Activated CD4-positive, alpha-beta memory T cell treated with anti-CD3 and anti-CD28 coated beads, Interleukin-2, amount 10 ng/mL, durations not matched to agents 7 days and 5 days (primary cell): ENCODE measurements around the gene STK33. TPM values are rescaled to one million over a fixed set of nuclear protein-coding genes. Genes with fewer than 3 reads are reported as not detected.
"Not testable (repeated sequence)": the region's sequence is repeated elsewhere in the genome, so short reads cannot be mapped to it uniquely, and the experiment has no call there.

ENCODE experiments used
- CTCF ChIA-PET: fragments of 350-600 bp; sonication (Branson Sonifier 250); formaldehyde crosslinking; loops from one replicate; lab custom pipeline; 2021; ENCODE audit warnings: antibody characterized with exemption, inconsistent platforms; lab: Charles Lee
- POLR2A ChIA-PET: fragments of 350-600 bp; sonication (Branson Sonifier 250); formaldehyde crosslinking; loops from one replicate; lab custom pipeline; 2021; ENCODE audit warnings: antibody characterized with exemption; lab: Charles Lee
- DNase-seq: peaks from one replicate; pipeline ENCODE4 v3.0.0-alpha.2; 2020
- H3K27ac Mint-ChIP-seq: one replicate; pipeline ENCODE4 v1.8.0; 2021; ENCODE audit warnings: mild to moderate bottlenecking, mixed read lengths
- H3K27me3 Mint-ChIP-seq: one replicate; pipeline ENCODE4 v1.8.0; 2021; ENCODE audit warnings: mixed read lengths
- H3K36me3 Mint-ChIP-seq: one replicate; pipeline ENCODE4 v1.8.0; 2021; ENCODE audit warnings: low read depth, mixed read lengths
- H3K4me1 Mint-ChIP-seq: one replicate; pipeline ENCODE4 v1.8.0; 2021; ENCODE audit warnings: mixed read lengths
- H3K4me3 Mint-ChIP-seq: one replicate; pipeline ENCODE4 v1.8.0; 2021; ENCODE audit warnings: mild to moderate bottlenecking, mixed read lengths
- H3K9me3 Mint-ChIP-seq: one replicate; pipeline ENCODE4 v1.8.0; 2021; ENCODE audit warnings: mixed read lengths
- total RNA-seq, 2 experiments: library from RNA; stranded (reverse); gene quantifications; one replicate each; pipeline ENCODE4 v1.2.3, GENCODE V29; 2021

Gene STK33
- total RNA-seq, 2 experiments from 2014 or later = 0.18 to 0.71 TPM

DNA sequence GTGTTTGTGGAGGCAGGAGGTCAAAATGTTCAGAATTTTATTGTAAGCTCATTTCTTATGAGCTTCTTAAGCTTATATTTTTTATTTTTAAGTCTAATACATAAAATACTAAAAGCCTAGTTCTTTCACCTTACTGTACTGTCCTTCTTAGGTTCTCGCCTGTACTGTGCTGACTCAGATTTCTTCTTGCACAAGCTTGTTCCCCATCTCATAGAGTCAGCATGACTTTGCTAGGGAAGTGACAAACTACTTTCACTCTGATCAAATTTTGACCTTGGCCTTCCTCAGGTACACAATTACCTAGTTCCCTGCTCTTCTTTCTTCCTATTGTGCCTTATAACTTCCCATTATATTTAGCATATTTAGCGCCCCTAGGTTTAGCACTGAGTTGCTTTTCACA is 81.5 kb downstream of the STK33 start:
- DNase-seq = no peak
- Mint-ChIP-seq H3K27me3 (peaks cover 4% of the 10 kb centered on the region), H3K36me3 (no peaks in the 10 kb centered on the region), H3K27ac (no peak overlapping the region), H3K9me3 (no peaks in the 10 kb centered on the region), H3K4me1 (no peaks in the 10 kb centered on the region), H3K4me3 (no peak overlapping the region)
- ChIA-PET CTCF (no interaction called here), POLR2A (no interaction called here)

- H3K27ac Mint-ChIP-seq = no peak overlapping the region
- no peak overlapping the region for H3K4me3 Mint-ChIP-seq
- no peaks in the 10 kb centered on the region for H3K36me3 Mint-ChIP-seq
- no peaks in the 10 kb centered on the region for H3K4me1 Mint-ChIP-seq
- no peaks in the 10 kb centered on the region for H3K27me3 Mint-ChIP-seq
- no peaks in the 10 kb centered on the region for H3K9me3 Mint-ChIP-seq
- no peak for DNase-seq
- POLR2A ChIA-PET = no interaction called here
- CTCF ChIA-PET = no interaction called here
These were observed 90.1 kb downstream of the STK33 start for GRCh38 chr11:8503910-8504364.

GRCh38 chr11:8501836-8502235 is 92.2 kb downstream of the STK33 start:
- Mint-ChIP-seq H3K4me3 (no peak overlapping the region), H3K27ac (no peak overlapping the region), H3K4me1 (no peaks in the 10 kb centered on the region), H3K27me3 (no peaks in the 10 kb centered on the region), H3K36me3 (no peaks in the 10 kb centered on the region), H3K9me3 (no peaks in the 10 kb centered on the region)
- CTCF ChIA-PET = no interaction called here
- no peak for DNase-seq
- POLR2A ChIA-PET = no interaction called here

DNA sequence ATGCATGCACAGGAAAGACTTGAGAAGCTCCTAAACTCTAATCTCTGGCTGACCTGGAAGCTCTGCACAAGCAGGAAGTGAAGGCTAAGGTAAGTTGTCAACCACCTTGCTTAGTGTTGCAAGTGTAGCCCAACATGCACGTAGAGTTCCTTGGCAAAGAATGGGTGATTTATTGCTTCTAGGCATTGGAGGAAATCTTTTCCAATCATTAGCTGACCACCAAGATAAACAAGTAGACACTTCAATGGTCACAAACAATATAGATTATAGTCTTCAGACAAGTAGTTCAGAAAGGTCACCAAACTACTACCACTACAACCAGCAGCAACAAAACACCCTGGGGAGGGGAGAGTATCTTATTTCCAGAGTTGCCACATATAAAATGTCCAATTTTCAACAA is 105.6 kb downstream of the STK33 start:
- Mint-ChIP-seq H3K4me1 (no peaks in the 10 kb centered on the region), H3K36me3 (no peaks in the 10 kb centered on the region), H3K4me3 (no peak overlapping the region), H3K27ac (no peak overlapping the region), H3K9me3 (no peaks in the 10 kb centered on the region), H3K27me3 (peaks cover 8% of the 10 kb centered on the region)
- no peak for DNase-seq
- CTCF ChIA-PET = no interaction called here
- POLR2A ChIA-PET = no interaction called here

DNA sequence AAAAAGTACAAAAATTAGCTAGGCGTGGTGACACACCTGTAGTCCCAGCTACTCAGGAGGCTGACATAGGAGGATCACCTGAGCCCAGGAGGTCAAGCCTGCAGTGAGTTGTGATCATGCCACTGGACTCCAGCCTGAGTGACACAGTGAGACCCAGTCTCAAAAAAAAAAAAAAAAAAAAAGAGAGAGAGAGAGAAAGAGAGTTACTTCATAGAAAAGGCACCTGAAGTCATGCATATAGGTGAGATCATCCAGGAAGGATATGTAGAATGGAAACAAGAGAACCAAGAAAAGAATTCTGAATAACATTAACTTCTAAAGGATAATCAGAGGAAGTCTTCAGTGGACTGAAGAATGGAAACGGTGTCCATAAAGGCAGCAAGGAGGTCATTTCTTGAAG is 106.8 kb downstream of the STK33 start:
- Mint-ChIP-seq H3K4me3 (no peak overlapping the region), H3K9me3 (no peaks in the 10 kb centered on the region), H3K36me3 (no peaks in the 10 kb centered on the region), H3K27me3 (no peaks in the 10 kb centered on the region), H3K4me1 (no peaks in the 10 kb centered on the region), H3K27ac (no peak overlapping the region)
- ChIA-PET CTCF (no interaction called here), POLR2A (no interaction called here)
- no peak for DNase-seq

DNA sequence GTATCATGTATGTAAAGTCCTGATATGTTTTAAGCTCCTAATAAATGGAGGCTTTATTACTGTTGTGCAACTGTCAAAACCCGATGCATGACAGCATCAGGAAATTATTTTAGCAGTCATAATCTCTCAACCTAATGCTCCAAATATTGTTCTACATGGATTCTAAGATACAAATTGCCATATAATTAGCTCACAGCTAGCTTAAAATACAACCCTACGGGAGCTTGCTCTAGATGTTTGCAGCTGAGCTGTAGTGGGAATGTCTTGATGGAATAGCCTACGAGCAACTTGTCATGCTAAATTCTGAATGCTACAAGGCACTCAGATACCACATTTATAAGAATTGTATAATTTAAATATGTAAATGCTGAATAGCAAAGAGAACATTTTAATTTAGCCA is 109.8 kb downstream of the STK33 start:
- Mint-ChIP-seq H3K9me3 (no peaks in the 10 kb centered on the region), H3K36me3 (no peaks in the 10 kb centered on the region), H3K27ac (no peak overlapping the region), H3K27me3 (no peaks in the 10 kb centered on the region), H3K4me3 (no peak overlapping the region), H3K4me1 (no peaks in the 10 kb centered on the region)
- ChIA-PET POLR2A (no interaction called here), CTCF (no interaction called here)
- no peak for DNase-seq

DNA sequence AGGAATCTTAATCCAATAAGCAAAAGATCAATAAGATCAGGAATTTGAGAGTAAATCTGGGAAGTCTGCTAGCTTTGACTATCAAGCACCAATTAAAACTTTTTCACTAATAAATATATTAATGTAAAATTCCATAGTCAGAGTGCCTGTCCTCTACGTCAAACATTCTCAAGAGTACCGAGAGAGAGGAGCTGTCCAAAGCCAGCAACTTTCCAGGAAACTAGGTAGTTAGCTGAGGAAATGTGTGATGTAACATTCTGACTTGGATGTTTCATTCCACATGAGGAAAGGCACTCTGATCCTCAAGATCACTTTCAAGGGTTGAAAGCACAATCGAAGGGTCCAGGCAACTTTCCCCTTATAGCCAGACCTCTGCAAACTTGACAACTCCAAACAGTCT is 113.2 kb downstream of the STK33 start:
- ChIA-PET POLR2A (no interaction called here), CTCF (no interaction called here)
- H3K4me1 Mint-ChIP-seq = no peaks in the 10 kb centered on the region
- no peaks in the 10 kb centered on the region for H3K9me3 Mint-ChIP-seq
- H3K36me3 Mint-ChIP-seq = no peaks in the 10 kb centered on the region
- no peak for DNase-seq
- H3K4me3 Mint-ChIP-seq = no peak overlapping the region
- no peak overlapping the region for H3K27ac Mint-ChIP-seq
- H3K27me3 Mint-ChIP-seq = no peaks in the 10 kb centered on the region

DNA sequence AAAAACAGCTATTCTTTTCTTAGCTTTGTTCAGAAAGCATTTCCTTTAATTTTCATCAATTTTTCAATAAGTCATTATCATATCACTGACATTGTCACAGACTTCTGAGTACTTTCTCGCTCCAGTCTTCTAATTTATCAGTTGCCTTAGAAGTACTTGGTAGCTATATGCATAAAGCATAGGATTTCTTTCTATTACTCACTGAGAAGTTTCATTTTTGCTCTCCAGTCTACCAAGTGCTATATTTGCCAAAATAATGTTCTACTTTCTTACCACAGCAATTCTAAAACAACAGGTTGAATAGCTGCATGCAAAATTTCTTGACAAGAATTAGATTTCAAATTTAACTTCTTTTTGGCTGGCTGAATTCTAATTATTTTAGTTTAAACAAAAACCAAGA is 116.3 kb downstream of the STK33 start:
- Mint-ChIP-seq H3K4me1 (no peaks in the 10 kb centered on the region), H3K9me3 (no peaks in the 10 kb centered on the region), H3K27ac (no peak overlapping the region), H3K4me3 (no peak overlapping the region), H3K27me3 (no peaks in the 10 kb centered on the region), H3K36me3 (no peaks in the 10 kb centered on the region)
- ChIA-PET POLR2A (no interaction called here), CTCF (no interaction called here)
- no peak for DNase-seq

GRCh38 chr11:8477151-8477550 is 116.9 kb downstream of the STK33 start:
- POLR2A ChIA-PET = no interaction called here
- DNase-seq = no peak
- CTCF ChIA-PET = no interaction called here
- Mint-ChIP-seq H3K4me1 (no peaks in the 10 kb centered on the region), H3K27me3 (no peaks in the 10 kb centered on the region), H3K9me3 (no peaks in the 10 kb centered on the region), H3K27ac (no peak overlapping the region), H3K4me3 (no peak overlapping the region), H3K36me3 (no peaks in the 10 kb centered on the region)

GRCh38 chr11:8467806-8468205 is 126.2 kb downstream of the STK33 start:
- DNase-seq, POLR2A ChIA-PET: not testable (repeated sequence)

GRCh38 chr11:8467356-8467755 is 126.7 kb downstream of the STK33 start:
- CTCF ChIA-PET, H3K36me3 Mint-ChIP-seq, H3K9me3 Mint-ChIP-seq, H3K4me1 Mint-ChIP-seq, POLR2A ChIA-PET, DNase-seq, H3K4me3 Mint-ChIP-seq, H3K27ac Mint-ChIP-seq, H3K27me3 Mint-ChIP-seq: not testable (repeated sequence)

More at GRCh38 chr11:8467806-8468205, 126.2 kb downstream of the STK33 start:
- CTCF ChIA-PET, H3K36me3 Mint-ChIP-seq, H3K9me3 Mint-ChIP-seq, H3K4me3 Mint-ChIP-seq, H3K27ac Mint-ChIP-seq, H3K4me1 Mint-ChIP-seq, H3K27me3 Mint-ChIP-seq: not testable (repeated sequence)

GRCh38 chr11:8466884-8467283 is 127.1 kb downstream of the STK33 start:
- H3K27ac Mint-ChIP-seq, H3K36me3 Mint-ChIP-seq, H3K4me1 Mint-ChIP-seq, CTCF ChIA-PET, H3K4me3 Mint-ChIP-seq, H3K9me3 Mint-ChIP-seq, DNase-seq, POLR2A ChIA-PET, H3K27me3 Mint-ChIP-seq: not testable (repeated sequence)

DNA sequence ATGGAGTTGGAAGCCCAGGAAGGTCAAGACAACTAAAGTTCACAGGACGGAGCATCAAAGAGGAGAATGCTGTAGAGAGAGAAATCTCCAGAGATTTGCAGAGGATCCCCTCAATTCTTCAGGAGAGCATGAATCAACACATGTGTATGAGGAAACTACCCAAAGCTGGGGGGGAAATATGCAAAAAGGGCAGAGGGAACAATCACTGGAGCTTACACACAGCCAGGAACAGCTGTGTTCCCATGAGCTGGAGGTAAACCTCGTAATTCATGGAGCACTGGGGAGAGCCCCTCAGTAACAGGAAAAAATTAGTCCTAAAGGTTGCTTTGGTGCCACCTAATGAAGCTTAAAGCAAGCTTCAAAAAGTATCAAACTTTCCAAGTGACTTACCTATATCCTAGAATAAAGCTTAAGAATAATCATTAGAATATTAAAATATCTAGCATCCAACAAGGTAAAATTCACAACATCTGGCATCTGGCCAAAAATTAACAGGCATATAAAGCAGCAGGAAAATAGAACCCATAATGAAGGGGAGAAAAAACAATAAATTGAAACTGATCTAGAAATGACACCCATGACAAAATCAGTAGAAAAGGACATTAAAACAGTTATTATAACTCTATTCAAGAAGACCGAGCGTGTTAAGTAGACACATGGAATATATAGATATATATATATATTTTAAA is 134.2 kb downstream of the STK33 start:
- Mint-ChIP-seq H3K36me3 (no peaks in the 10 kb centered on the region), H3K4me3 (no peak overlapping the region), H3K27ac (no peak overlapping the region), H3K4me1 (no peaks in the 10 kb centered on the region), H3K27me3 (peaks cover 4% of the 10 kb centered on the region), H3K9me3 (no peaks in the 10 kb centered on the region)
- CTCF ChIA-PET = no interaction called here
- no peak for DNase-seq
- POLR2A ChIA-PET = no interaction called here

DNA sequence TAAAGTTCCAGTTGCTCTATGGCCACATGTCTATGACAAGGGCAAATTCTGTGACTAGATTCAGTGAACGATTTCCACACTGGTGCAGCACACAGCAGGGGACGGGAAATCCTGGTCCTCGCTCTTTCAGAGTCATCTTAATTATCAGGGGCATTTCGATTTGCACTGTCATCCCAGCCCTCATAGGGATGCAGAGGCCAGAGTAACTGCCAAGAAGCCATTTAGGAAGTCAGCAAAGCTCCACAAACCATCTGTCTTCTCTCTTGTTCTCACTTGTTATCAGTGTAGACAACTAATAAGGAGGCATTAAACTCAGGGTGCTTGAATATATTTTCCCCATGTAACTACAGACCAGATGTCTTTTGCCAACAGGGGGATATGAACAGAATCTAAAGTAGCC is 151.7 kb downstream of the STK33 start:
- CTCF ChIA-PET = no interaction called here
- Mint-ChIP-seq H3K4me3 (no peak overlapping the region), H3K4me1 (no peaks in the 10 kb centered on the region), H3K27me3 (peaks cover 11% of the 10 kb centered on the region), H3K9me3 (no peaks in the 10 kb centered on the region), H3K36me3 (no peaks in the 10 kb centered on the region), H3K27ac (no peak overlapping the region)
- no peak for DNase-seq
- POLR2A ChIA-PET = no interaction called here
